ENCODE data around the gene CMA1. TPM values are rescaled to one million over a fixed set of nuclear protein-coding genes. Genes with fewer than 3 reads are reported as not detected.
"Not testable (repeated sequence)": the region's sequence is repeated elsewhere in the genome, so short reads cannot be mapped to it uniquely, and the experiment has no call there.

Gene CMA1
- total RNA-seq, 2 experiments from 2014 or later, result not detected

GRCh38 chr14:24506443-24506842 lies 1.6 kb downstream of the CMA1 start:
- Histone ChIP-seq H3K27me3 (ENCODE audit: control insufficient read depth in 1 of 2, insufficient read depth in 2 of 2, low read length in 2 of 2) (no peaks in the 10 kb centered on the region), H3K27ac (ENCODE audit: low read depth in 1 of 2, low read length in 2 of 2) (no peak overlapping the region), H3K9me3 (ENCODE audit: control insufficient read depth in 1 of 2, insufficient read depth in 1 of 2, low read length in 2 of 2) (no peaks in the 10 kb centered on the region), H3K36me3 (ENCODE audit: insufficient read depth, low read length) (no peaks in the 10 kb centered on the region), H3K4me3 (ENCODE audit: low read length) (no peak overlapping the region), H3K4me1 (ENCODE audit: insufficient read depth, low read length) (no peaks in the 10 kb centered on the region)
- Mint-ChIP-seq H3K27ac (no peak overlapping the region), H3K4me1 (ENCODE audit: low read depth) (no peaks in the 10 kb centered on the region), H3K27me3 (peaks cover 30% of the 10 kb centered on the region), H3K4me3 (no peak overlapping the region), H3K36me3 (ENCODE audit: low read depth) (no peaks in the 10 kb centered on the region), H3K9me3 (no peaks in the 10 kb centered on the region)
- intact Hi-C loops (cut with DNase I, micrococcal nuclease), result no loop called here
- DNase-seq (no peak), ATAC-seq (ENCODE audit: poor library complexity) (no peak)
- TF ChIP-seq CTCF (IDR thresholded peaks at IDR 0.05), result no peak
- POLR2A ChIA-PET, result no interaction called here
- CTCF ChIA-PET, result no interaction called here

GRCh38 chr14:24504425-24504950 lies 3.6 kb downstream of the CMA1 start:
- POLR2A ChIA-PET, result no interaction called here
- Histone ChIP-seq H3K4me3 (ENCODE audit: low read length) (no peak overlapping the region), H3K27ac (ENCODE audit: low read depth in 1 of 2, low read length in 2 of 2) (no peak overlapping the region), H3K36me3 (ENCODE audit: insufficient read depth, low read length) (no peaks in the 10 kb centered on the region), H3K27me3 (ENCODE audit: control insufficient read depth in 1 of 2, insufficient read depth in 2 of 2, low read length in 2 of 2) (no peaks in the 10 kb centered on the region), H3K9me3 (ENCODE audit: control insufficient read depth in 1 of 2, insufficient read depth in 1 of 2, low read length in 2 of 2) (no peaks in the 10 kb centered on the region), H3K4me1 (ENCODE audit: insufficient read depth, low read length) (no peaks in the 10 kb centered on the region)
- no peak overlapping the region for H3K27ac Mint-ChIP-seq
- intact Hi-C loops (cut with DNase I, micrococcal nuclease), result no loop called here
- no peak for ATAC-seq (ENCODE audit: poor library complexity)
- TF ChIP-seq CTCF (IDR thresholded peaks at IDR 0.05), result no peak
- H3K4me1 Mint-ChIP-seq (ENCODE audit: low read depth), result no peaks in the 10 kb centered on the region
- H3K36me3 Mint-ChIP-seq (ENCODE audit: low read depth), result no peaks in the 10 kb centered on the region
- CTCF ChIA-PET, result interaction anchor here (0.6 kb wide), 1 partner anchor 648 kb away, joined by 3 read pairs; no protein-coding TSS in a partner anchor
- peaks cover 28% of the 10 kb centered on the region for H3K27me3 Mint-ChIP-seq
- H3K9me3 Mint-ChIP-seq, result no peaks in the 10 kb centered on the region
- DNase-seq, result no peak
- H3K4me3 Mint-ChIP-seq, result no peak overlapping the region

- H3K4me1 Mint-ChIP-seq (ENCODE audit: low read depth); H3K27ac Mint-ChIP-seq; H3K36me3 Mint-ChIP-seq (ENCODE audit: low read depth); intact Hi-C loops (cut with DNase I, micrococcal nuclease); POLR2A ChIA-PET; CTCF ChIA-PET; H3K4me1 ChIP-seq (ENCODE audit: insufficient read depth, low read length); H3K9me3 ChIP-seq (ENCODE audit: control insufficient read depth in 1 of 2, insufficient read depth in 1 of 2, low read length in 2 of 2); H3K36me3 ChIP-seq (ENCODE audit: insufficient read depth, low read length); H3K27me3 ChIP-seq (ENCODE audit: control insufficient read depth in 1 of 2, insufficient read depth in 2 of 2, low read length in 2 of 2); DNase-seq; H3K4me3 Mint-ChIP-seq; H3K9me3 Mint-ChIP-seq; H3K27ac ChIP-seq (ENCODE audit: low read depth in 1 of 2, low read length in 2 of 2); H3K4me3 ChIP-seq (ENCODE audit: low read length); ATAC-seq (ENCODE audit: poor library complexity); H3K27me3 Mint-ChIP-seq: not testable (repeated sequence)
Observed at GRCh38 chr14:24491586-24492408, 16.3 kb downstream of the CMA1 start.

Data from CD4-positive, alpha-beta T cell (primary cell).